T1000 (cell line): ENCODE data around the gene LRTM2.

ENCODE experiments used
- DNase-seq: peaks from one replicate; lab custom pipeline; 2025; ENCODE audit warnings: mixed read lengths; lab: John Stamatoyannopoulos, UW

The LRTM2 gene

DNA sequence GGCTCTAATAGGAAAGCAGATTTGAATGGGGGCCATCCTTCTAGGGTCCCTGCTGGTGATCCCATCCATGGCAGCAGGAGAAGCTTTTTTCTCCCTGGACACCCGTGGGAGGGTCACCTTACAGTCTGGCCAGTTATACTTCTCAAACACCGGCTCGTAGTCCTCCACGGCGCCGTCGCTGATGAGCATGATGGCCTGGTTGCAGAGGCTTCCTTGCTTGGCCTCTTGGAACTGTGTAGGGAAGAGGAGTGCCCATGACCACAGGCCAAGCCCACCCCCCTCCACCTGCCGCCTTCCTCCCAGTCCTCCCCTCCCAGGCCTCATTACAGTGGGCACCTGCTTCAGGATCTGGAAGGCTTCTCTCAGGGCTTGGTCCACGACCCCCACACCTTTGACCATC, 64.3 kb downstream of the LRTM2 start:
- DNase-seq = no peak

DNA sequence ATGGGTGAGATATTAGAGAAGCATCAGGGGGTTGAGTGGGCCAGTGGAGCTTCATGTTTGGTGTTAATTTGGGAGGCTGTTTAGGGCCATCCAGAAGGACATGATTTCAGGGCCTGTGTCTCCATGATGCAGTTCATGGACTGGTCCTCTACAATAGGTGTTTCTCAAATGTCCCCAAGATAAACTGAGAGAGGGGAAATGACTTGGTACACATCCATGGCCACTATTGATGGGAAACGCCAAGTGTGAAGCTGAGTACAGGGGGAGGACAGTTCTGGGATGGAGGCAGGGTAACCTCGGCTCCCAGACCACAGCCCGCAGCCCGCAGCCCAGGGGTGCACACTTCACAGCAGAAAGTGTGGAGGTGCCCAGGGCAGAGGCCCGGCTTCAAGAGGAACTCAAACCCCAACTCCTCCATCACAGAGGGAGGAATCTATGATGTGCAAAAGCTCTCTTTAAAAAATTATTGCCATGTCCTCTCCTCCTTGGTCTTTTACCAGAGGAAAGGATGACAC, 64.8 kb downstream of the LRTM2 start:
- no peak for DNase-seq

DNA sequence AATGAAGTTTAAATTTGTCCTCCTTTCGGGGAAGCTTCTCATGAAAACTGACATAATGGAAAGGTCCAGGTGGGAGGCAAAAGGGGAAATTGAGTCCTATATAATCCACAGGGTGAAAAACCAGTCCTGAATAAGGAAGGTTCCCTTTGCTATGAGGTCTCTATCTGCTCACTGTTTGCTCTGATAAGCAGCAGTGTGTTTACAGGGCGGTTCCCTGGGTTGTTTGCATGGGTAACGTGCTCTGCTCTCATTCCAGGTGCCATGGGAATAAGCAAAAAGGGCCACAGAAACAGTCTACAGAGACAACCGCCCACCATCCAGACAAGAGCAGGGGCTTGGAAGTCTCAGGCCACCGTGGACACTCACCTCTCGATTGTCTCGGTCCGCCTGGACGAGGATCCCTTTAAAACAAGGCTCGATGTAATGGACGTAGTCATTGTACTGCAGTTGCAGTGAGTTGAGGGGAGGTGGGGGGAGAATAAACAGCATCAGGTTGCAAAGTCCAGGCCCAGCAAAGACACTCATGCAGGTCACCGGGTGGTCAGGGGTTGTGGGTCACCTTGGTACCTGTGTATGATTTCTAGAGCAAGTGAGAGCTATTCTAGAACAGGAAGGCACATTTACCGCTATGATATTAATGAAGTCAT, 65.4 kb downstream of the LRTM2 start:
- no peak for DNase-seq
